Activated naive CD8-positive, alpha-beta T cell treated with anti-CD3 and anti-CD28 coated beads, Interleukin-2, amount 50 U/mL, for 16 hours (primary cell): Measurements from ENCODE around the gene BUD23.
"Not testable (repeated sequence)": the region's sequence is repeated elsewhere in the genome, so short reads cannot be mapped to it uniquely, and the experiment has no call there.

Experiments used
- DNase-seq: peaks from one replicate; pipeline ENCODE4 v3.0.0-alpha.2; 2020; ENCODE audit warnings: low read depth, low spot score

The BUD23 gene

GRCh38 chr7:73668103-73668885 lies 15.1 kb upstream of the BUD23 start:
- no peak for DNase-seq

- DNase-seq = no peak
Measured at GRCh38 chr7:73668886-73669230, 14.5 kb upstream of the BUD23 start.

- DNase-seq = no peak
Measured at GRCh38 chr7:73669288-73669701, 14.1 kb upstream of the BUD23 start.

GRCh38 chr7:73669858-73670385 lies 13.5 kb upstream of the BUD23 start:
- DNase-seq = no peak

- no peak for DNase-seq
Measured at GRCh38 chr7:73671322-73671661, 12.1 kb upstream of the BUD23 start.

GRCh38 chr7:73671857-73672445 lies 11.4 kb upstream of the BUD23 start:
- DNase-seq = no peak

- no peak for DNase-seq
Measured at GRCh38 chr7:73674468-73675124, 8.8 kb upstream of the BUD23 start.

GRCh38 chr7:73676062-73676461 lies 7.3 kb upstream of the BUD23 start:
- DNase-seq = not testable (repeated sequence)

- DNase-seq = no peak
Measured at GRCh38 chr7:73678862-73679261, 4.5 kb upstream of the BUD23 start.

GRCh38 chr7:73679709-73680108 lies 3.7 kb upstream of the BUD23 start:
- DNase-seq = no peak

- DNase-seq = no peak
Measured at GRCh38 chr7:73680501-73680900, 2.9 kb upstream of the BUD23 start.

GRCh38 chr7:73681031-73681430 lies 2.4 kb upstream of the BUD23 start:
- DNase-seq = no peak

- DNase-seq = no peak
Measured at GRCh38 chr7:73682745-73683055, 697 bp upstream of the BUD23 start.

GRCh38 chr7:73683788-73684693 lies 644 bp downstream of the BUD23 start:
- DNase-seq = no peak

GRCh38 chr7:73685311-73685710 lies 1.9 kb downstream of the BUD23 start:
- no peak for DNase-seq

- no peak for DNase-seq
Measured at GRCh38 chr7:73688288-73688687, 4.9 kb downstream of the BUD23 start.

- DNase-seq = no peak
Measured at GRCh38 chr7:73690646-73691045, 7.2 kb downstream of the BUD23 start.

GRCh38 chr7:73696372-73696771 lies 13.0 kb downstream of the BUD23 start:
- no peak for DNase-seq

GRCh38 chr7:73698410-73698809 lies 15.0 kb downstream of the BUD23 start:
- DNase-seq = no peak

GRCh38 chr7:73699370-73700068 lies 16.1 kb downstream of the BUD23 start:
- DNase-seq = no peak

GRCh38 chr7:73700069-73700423 lies 16.6 kb downstream of the BUD23 start:
- no peak for DNase-seq
